22Rv1 (cell line): ENCODE data around the gene WHRN.

Experiments
- ZFX ChIP-seq: fragments of 450-650 bp; IDR thresholded peaks from 2 replicates; pipeline ENCODE4 v1.6.1; 2017; ENCODE audit warnings: antibody characterized with exemption, borderline replicate concordance
- TF ChIP-seq, protein P1 (sequence below): fragments of 450-650 bp; IDR thresholded peaks from 2 replicates; pipeline ENCODE4 v1.5.1; 2017; ENCODE audit warnings: mild to moderate bottlenecking

DNA sequence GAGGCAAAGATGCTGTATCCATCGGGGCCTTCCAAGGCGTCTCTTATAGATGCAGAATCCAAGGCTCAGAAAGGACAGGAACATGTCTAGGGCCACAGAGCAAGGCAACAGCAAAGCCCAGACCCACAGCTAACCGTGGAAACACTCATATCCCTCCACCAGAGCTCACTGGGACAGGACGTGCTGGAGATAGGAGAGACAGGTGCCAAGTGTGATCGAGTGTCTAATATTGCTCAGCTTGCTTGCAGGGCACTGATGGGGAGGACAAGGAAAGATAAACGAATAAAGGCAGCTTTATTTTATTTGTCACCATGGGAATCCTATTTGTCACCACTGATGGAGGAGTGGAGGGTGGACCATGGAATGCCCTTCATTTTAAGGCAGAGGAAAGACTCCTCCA lies 73.5 kb downstream of the WHRN start:
- TF ChIP-seq, protein P1, sequence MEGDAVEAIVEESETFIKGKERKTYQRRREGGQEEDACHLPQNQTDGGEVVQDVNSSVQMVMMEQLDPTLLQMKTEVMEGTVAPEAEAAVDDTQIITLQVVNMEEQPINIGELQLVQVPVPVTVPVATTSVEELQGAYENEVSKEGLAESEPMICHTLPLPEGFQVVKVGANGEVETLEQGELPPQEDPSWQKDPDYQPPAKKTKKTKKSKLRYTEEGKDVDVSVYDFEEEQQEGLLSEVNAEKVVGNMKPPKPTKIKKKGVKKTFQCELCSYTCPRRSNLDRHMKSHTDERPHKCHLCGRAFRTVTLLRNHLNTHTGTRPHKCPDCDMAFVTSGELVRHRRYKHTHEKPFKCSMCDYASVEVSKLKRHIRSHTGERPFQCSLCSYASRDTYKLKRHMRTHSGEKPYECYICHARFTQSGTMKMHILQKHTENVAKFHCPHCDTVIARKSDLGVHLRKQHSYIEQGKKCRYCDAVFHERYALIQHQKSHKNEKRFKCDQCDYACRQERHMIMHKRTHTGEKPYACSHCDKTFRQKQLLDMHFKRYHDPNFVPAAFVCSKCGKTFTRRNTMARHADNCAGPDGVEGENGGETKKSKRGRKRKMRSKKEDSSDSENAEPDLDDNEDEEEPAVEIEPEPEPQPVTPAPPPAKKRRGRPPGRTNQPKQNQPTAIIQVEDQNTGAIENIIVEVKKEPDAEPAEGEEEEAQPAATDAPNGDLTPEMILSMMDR = no peak
- TF ChIP-seq ZFX = no peak
